Posterior vena cava (tissue), 2 donors: ENCODE data around the gene ZMYND11. TPM values are rescaled to one million over a fixed set of nuclear protein-coding genes. Genes with fewer than 3 reads are reported as not detected.

ENCODE experiments used
- DNase-seq: peaks from one replicate; pipeline ENCODE4 v3.0.0-alpha.2; 2020; ENCODE audit warnings: low spot score
- intact Hi-C, 2 donors: fragments of 100-400 bp; cut with DNase I; formaldehyde crosslinking; loops; one replicate each; pipeline versions ENCODE4 v1.14.1 to v1.14.2; 2022 to 2023
- total RNA-seq, 2 donors: library from RNA; stranded (reverse); fragmentation: NEBNext Ultra II Directional; extraction: Animal tissue kit (Norgen Biotek cat#: 25700); gene quantifications; one replicate each; pipeline ENCODE4 v1.2.1, GENCODE V29; 2021
- donor health status: DM: yes; HTN: yes; CAD: no.
- donor health status: DM: yes; HTN: yes; CAD: no.

Gene ZMYND11
- total RNA-seq, 2 donors from 2014 or later, result 87.1 to 104 TPM

DNA sequence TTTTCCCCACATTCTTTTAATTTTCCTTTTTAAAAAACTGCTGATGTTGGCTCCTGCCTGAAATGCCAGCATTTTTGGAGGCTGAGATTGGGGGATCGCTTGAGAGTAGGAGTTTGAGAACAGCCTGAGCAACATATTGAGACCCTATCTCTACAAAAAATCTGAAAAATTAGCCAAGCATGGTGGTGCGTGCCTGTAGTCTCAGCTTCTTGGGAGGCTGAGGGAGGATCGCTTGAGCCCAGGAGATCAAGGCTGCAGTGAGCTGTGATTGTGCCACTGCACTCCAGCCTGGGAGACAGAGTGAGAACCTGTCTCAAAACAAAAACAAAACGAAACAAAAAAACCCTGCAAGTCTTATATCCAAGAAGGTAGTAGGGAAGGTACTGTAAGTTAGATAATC lies 51.7 kb downstream of the ZMYND11 start:
- DNase-seq, result no peak
- intact Hi-C loops, result no loop called here

DNA sequence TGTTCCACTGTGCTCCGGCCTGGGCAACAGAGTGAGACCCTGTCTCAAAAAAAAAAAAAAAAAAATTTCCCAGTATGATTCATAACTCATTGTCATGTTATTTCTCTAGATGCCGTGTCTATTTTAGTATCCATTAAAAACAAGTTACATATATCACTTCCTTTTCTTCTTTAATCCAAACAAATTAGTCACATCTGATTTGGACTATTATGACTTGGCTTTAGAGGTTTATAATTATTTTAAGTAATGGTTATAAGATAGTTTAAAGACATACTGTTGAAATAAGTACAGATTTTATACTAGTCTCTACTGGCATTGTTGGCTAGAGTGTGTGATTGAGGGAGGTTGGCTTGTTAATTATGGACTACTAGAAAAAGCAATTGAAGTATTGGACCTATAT lies 53.3 kb downstream of the ZMYND11 start:
- DNase-seq, result no peak
- intact Hi-C loops, result no loop called here

DNA sequence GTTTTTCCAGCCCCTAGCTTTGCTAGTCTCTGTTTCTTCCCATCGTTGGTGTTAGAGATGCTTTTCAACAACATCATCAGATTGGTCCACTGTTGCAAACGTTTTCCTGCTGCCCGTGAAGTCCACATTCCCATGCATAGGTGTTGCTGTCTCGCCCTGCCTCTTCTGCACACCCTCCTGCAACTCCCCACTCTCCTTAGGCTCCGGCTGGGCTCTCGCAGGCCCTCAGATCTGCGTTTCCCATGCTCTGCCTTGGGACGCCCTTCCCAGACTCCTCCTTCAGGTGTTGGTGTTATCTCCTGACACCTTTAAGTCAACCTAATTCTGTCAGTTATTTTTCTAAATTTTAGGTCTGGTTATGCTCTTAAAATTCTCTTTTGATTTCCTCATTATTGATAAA lies 55.0 kb downstream of the ZMYND11 start:
- DNase-seq, result no peak
- intact Hi-C loops, result no loop called here

DNA sequence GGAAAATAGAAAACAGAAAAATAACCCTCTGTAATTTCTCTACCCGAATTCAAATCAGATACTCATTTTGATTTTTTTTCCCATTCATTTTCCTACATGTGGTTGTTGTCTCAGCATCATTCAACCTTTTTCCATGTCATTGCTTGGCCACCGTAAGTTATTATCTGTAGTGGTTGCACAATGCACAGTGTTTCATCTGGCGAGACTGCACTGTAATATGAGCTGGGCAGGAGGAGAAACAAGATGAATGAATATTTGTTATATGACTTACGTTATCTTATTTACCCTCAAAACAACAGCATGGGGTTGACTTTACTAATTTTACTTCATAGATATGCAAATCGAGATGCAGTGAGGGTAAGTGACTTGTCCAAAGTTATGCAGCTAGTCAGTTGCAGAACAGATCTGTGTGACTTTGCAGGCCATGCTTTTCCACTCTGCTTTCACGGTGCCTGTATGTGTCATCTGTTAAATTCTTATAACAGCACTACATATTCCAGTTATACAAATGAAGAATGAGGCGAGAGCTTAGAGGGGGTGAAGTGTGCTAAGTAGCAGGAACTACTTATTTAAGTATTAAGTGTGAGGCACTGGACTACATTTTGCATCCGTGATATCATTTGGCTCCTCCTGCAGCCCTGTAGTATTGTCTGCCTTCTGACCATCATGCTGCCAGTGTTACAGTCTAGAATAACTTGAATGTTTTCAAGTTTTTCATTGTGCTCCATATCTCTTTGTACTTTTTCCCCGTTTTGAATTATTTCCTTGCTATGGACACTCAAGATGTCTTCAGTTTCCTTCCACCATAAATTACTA lies 56.7 kb downstream of the ZMYND11 start:
- intact Hi-C loops, result no loop called here
- DNase-seq, result no peak

DNA sequence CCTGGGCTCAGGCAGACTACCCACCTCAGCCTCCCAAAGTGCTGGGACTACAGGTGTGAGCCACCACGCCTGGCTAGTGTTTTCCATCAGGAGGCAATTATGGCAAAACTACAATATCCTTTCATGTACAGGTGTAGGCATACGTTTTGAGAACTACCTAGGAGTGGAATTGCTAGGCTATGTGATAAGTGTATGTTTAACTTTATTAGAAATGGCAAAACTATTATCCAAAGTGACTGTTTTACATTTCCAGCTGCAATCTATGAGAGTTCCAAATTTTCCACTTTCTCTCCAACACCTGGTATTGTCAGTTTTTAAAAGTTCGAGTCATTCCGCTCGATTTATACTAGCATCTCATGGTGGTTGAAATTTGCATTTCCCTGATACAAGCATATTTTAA lies 59.0 kb downstream of the ZMYND11 start:
- DNase-seq, result no peak
- intact Hi-C loops, result no loop called here

DNA sequence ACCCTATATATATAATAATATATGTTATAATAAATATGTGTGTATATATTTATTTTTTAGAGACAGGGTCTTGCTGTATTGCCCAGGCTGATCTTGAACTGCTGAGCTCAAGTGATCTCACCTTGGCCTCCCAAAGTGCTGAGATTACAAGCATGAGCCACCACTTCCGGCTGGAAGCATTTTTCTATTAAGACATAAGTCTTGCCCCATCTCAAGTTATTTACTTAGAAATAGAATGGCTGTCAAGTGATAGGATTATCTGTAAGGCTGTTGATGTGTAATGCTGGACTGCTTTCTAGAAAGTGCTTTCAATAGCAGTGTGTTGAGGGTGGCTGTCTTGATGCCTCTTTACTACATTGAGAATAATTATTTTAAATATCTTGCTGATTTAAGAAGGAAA lies 65.2 kb downstream of the ZMYND11 start:
- DNase-seq, result no peak
- intact Hi-C loops, result no loop called here

DNA sequence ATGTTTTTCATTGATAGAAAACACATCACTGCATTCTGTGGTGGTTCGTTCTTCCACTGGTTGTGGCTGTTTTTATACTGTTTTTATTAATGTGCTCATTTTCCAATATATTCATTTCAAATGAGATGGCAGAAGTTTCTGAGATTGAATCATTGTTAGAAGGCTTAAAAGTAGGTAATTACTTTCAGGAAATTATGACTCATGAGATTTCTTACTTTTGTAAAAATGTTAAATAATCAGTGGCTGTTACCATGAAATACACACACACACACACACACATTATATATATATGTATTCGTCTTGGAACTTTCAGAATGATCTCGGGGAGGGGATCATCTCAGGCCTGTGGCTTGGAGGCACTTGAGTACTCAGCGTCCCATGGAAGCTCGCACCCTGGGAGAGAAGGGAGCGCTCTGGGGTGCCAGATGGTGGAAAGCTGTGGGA lies 66.1 kb downstream of the ZMYND11 start:
- intact Hi-C loops, result no loop called here
- DNase-seq, result no peak

DNA sequence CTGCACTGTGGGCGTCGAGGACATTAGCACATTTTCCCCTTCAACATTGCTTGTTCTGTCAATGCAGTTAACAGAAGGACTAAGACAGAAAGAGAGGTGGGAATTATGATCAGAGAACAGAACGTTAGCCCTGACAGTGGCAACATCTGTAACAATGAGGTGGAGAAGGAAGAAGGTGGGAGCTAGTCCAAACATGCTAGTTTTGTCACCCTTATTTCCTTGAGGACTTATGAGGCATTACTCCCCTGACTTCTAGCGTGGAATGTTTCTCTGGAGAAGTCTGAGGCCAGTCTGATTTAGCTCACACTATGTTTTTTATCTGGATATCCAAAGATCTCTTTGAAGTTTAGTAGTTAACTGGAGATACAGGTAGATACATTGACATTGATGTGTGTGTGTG lies 73.4 kb downstream of the ZMYND11 start:
- no peak for DNase-seq
- intact Hi-C loops, result no loop called here

DNA sequence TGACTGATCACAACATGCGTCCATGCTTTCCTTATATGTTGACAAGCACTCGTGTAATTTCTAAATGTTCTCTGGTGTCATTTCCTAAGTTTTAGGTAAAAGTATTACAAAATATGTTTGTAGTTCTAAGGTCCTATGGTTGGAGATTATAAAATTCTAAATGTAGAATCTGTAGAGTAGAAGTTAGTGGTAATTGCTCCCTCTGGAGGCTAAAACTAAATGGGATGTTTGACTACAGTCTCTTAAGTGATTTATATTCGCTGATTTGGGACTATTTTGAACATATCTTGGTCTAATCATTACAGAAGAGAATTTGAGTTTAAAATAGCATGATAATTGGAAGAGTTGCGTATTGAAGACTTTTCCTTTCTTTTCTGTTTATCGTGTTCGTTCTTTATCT lies 74.1 kb downstream of the ZMYND11 start:
- no peak for DNase-seq
- intact Hi-C loops, result no loop called here

DNA sequence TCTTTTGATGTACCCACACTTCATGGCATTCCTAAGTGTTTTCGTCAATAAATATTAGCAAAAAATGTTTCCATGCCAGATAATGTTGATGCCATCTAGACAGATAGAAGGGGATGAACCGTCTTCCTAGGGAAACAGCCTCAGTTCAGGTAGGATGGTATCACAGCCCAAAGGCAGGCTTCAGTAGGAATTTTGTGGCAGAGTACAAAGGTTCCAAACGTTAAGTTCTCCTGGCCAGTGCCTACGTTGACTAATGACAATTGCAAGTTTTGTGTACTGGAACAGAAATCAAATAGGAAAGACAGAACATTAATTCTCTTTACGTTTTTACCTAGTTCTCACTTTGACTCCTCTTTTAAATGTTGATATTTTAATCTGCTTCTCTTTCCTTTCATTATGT lies 75.0 kb downstream of the ZMYND11 start:
- DNase-seq, result no peak
- intact Hi-C loops, result no loop called here

DNA sequence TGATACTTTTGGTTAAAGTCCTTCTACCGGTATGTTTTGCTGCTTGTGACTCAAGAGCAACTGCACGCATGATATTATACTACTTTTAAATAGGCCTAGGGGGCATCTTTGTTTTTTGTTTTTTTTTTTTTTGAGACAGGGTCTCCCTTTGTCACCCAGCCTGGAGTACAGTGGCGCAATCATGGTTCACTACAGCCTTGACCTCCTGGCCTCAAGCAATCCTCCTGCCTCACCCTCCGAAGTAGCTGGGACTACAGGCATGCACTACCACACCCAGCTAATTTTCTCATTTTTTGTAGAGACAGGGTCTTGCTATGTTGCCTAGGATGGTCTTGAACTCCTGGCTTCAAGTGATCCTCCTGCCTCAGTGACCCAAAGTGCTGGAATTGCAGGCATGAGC lies 80.2 kb downstream of the ZMYND11 start:
- no peak for DNase-seq
- intact Hi-C loops, result no loop called here

DNA sequence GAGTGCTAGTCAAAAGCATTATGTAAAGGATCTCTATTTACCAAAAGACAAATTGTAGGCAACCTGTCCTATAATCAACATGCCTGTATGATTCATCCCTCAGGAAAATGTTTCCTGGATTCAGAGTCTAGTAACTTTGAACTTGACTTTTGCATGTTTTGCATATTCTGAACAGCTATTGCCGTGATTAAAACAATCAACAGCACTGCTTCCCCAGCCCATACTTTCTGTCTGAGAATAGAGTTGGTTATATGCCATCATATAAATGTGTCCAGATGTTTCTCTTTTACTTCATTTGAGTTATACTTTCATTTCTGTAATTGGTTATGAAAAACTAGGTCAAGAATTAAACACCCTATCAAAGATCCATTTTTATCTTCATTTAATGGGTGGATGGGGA lies 83.5 kb downstream of the ZMYND11 start:
- intact Hi-C loops, result no loop called here
- no peak for DNase-seq

DNA sequence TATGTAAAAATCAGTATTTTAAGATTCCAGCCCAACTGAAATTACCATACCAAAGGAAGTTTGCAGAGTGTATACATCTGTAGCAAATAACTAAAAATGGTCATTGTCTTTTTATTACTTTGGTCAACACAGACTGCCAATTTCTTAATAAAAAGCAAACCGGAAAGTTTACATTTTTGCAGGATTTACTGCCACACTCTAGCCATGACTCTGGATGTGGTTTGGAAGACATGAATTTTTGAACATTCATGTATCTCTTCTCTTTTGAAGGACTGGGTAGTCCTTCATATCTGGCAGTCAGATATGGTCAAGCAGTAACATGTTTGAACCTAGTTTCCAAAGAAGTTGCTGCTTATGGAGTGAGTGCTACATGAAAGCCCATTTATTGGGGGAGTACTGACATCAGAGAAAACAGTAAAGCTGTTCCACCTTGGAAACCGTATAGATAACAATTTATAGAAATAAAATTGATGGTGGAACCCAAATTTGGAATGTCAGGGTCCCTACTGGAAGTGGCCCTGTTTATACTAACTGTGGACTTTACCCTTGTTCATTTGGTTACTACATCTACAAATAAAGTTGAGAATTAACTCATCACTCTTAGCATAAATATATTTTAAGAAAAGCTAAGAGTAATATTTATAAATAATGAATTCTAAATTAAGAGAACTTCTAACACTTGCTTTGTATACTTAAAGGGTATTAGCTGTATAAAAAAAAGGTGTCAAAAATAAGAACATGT lies 84.6 kb downstream of the ZMYND11 start:
- intact Hi-C loops, result no loop called here
- no peak for DNase-seq

DNA sequence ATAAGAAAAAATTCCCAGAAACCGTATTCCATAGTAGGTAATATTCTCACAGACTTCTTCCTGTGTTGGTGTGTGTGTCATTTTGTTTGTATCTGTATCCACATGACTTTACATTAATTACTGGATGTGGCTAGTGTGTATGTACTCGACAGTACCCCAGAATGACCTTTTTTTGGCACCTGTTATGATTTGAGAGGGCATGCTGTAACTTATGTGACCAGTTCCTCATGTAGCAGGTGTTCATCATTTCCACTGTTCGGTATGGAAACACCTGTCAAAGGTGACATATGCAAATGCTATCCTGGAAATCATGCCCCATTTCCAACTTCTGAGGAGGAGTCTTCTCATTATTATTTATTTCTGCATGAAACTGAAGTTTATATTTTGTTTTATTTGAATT lies 89.3 kb downstream of the ZMYND11 start:
- no peak for DNase-seq
- intact Hi-C loops, result no loop called here

DNA sequence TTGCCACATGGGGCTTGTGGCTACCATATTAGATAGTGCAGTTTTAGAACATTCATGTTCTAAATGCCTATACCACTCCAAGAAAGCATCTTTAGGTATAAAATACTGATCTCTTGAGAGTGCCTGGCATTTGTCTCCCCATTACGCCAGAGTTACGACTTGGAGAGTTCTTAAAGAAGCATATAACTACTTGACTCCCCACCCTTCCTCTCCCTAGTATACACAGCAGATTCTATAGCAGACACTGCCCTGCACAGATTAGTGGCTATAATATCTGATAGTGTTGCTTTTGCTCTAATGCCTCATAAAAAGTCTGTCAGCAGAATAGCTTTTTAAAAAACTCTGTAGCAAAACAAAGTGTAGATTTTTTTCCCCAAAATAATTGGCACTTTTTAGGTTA lies 90.8 kb downstream of the ZMYND11 start:
- intact Hi-C loops, result no loop called here
- DNase-seq, result no peak

DNA sequence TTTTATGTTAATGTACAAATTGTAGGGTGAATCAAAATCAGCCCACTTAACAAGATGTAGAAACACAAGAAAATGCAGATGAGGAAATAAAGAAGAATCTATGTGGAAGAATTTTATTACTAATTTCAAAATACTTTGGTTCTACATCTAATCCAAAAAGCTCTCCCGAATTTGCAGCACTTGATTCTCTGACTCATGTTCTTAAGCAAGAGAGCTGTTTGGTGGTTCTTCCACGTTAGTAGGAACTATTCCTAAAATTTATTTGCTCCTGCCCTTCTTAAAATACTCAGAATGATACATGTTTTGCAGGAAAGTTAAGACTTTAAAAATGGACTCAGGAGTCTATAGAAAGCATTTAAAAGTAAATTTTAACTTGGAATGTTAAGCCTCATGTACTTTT lies 91.8 kb downstream of the ZMYND11 start:
- no peak for DNase-seq
- intact Hi-C loops, result no loop called here

DNA sequence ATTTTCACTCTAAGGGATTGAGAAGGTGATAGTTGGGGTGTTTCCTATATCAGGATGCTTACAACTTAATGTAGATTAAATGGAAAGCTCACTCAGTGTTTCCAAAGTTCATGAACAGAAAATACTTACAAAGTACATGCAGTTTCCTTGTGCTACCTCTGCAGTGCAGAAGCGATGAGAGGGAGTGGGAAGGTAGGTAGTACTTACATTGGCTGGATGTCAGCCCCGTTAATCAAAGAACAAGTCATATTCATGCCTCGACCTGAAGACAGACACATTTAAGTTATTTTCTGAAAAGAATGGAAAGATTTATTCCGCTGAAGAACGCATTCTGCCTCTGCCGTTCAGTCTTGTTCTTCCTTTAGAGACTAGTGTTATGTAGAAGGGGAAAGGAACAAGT lies 93.1 kb downstream of the ZMYND11 start:
- no peak for DNase-seq
- intact Hi-C loops, result no loop called here

DNA sequence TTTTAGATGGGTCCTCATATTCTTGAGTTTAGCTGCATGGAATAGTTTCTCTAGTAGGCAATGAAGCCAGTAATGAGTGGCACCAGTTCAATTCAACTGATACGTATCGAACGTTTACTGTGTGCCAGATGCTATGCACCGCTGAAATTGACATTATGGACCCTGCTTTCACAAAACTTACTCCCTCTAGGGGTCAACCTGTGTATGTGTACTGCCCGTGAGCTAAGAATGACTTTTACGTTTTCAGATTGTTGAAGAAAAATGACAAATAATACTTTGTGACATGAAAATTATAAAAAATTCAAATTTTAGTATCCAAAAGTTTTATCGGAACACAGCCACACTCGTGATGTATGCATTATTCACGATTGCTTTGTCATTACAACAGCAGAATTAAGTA lies 95.5 kb downstream of the ZMYND11 start:
- intact Hi-C loops, result no loop called here
- no peak for DNase-seq

DNA sequence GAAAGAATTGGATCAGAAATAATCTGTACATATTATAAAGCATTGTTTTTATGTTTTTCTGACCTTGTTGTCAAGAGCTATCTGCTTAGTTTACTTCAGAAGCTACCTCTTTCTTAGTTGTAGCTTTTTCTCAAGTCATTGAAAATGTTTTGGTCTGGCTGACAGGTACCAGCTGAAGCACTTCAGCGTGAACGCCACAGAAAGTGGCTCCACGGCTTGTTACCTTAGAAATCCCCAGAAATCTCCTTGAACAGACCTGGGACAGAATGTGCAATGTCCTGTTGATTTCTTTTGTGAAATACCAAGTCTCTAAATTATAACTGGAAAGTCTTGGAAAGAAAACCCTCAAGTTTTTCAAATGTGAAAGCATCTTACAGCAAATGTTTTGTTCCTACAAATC lies 96.8 kb downstream of the ZMYND11 start:
- intact Hi-C loops, result no loop called here
- DNase-seq, result no peak

DNA sequence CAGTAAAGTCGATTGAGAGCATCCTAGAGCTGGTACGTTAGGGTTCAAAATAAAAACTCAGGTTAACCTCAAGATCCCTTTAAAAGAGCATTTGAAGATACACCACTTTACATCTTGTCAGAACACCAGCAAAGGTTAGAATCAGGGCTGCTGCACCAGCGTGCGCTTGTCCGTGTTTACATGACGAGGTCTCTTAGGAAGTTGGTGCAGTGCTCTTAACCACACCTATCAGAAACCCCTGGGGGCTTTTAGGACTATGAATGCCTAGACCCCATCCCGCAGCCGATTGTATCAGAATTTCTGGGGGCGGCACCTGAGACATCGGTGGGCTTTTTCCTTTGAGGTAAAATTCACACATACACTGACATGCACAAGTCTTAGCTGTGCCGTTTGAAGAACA lies 97.6 kb downstream of the ZMYND11 start:
- DNase-seq, result no peak
- intact Hi-C loops, result no loop called here
